HG03432 (cell line): ENCODE measurements around the gene DNAH8.
"Not testable (repeated sequence)": the region's sequence is repeated elsewhere in the genome, so short reads cannot be mapped to it uniquely, and the experiment has no call there.

ENCODE experiments used
- ATAC-seq: cut with Tn5 transposase; IDR thresholded peaks from one replicate; pipeline ENCODE4 v1.9.1; 2021; ENCODE audit warnings: mild to moderate bottlenecking, moderate library complexity; ENCODE audit not compliant: unreplicated experiment

Gene DNAH8

GRCh38 chr6:38831865-38832264 lies 116.8 kb downstream of the DNAH8 start:
- ATAC-seq: no peak

- no peak for ATAC-seq
These were observed 118.2 kb downstream of the DNAH8 start for GRCh38 chr6:38833320-38833719.

GRCh38 chr6:38836585-38836984 lies 121.5 kb downstream of the DNAH8 start:
- ATAC-seq: no peak

GRCh38 chr6:38837101-38837500 lies 122.0 kb downstream of the DNAH8 start:
- ATAC-seq: no peak

- ATAC-seq: no peak
These were observed 128.7 kb downstream of the DNAH8 start for GRCh38 chr6:38843798-38844197.

DNA sequence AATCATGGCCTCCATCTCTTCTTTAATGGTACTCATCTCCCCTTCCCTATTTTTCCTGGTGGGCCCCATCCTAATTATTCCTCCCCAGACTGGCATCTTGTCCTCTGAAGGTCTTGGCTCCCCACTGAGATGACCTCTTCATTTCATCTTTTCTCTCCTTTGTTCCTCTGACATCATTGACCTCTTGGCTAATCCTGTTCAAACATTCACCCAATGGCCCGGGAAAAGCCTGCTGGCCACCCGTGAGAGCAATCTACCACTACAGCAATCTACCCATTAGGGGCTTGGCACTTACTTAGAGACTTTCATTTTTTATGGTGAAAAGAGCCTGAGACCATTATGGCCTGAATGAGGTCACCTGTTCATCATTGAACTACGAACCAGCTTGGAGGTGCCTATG lies 130.8 kb downstream of the DNAH8 start:
- no peak for ATAC-seq

DNA sequence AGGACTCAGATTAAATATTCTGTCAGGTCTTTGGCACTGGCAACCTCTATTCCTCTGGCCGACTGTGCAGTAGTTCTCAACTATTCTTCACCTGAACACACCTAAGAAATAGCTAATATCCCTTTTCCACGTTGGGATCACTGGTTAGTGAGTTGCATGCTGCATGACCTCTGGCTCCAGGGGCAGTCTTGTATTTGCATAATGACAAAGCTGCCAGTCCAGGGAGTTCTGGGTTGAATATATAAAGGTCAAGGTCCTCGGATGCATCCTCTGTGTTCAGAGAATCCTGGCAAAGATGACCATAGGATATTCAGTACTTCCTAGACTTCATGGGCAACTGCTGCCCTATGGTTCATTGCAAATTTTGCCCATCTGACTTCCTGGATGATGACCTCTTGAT lies 131.2 kb downstream of the DNAH8 start:
- ATAC-seq: no peak

DNA sequence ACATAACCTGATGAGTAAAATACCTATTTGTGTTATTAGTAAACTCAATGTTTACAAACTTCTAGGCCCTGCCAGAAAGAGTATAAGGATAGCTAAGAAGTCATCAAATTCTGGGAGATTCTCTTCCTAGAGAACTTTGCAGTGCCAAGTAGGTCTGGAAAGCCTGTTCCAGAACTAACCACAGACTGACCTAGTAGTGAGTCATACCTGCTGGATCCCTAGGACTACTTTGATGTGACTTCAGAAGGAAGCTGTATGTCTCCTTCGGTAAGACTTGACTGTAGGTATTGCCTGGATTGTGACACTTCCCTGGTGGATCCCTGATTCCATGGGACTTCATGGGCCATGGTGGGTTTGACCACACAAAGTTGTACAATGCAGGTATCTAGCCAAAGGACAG lies 131.7 kb downstream of the DNAH8 start:
- no peak for ATAC-seq

- ATAC-seq: no peak
These were observed 132.4 kb downstream of the DNAH8 start for GRCh38 chr6:38847497-38847896.

GRCh38 chr6:38848760-38849159 lies 133.6 kb downstream of the DNAH8 start:
- no peak for ATAC-seq

DNA sequence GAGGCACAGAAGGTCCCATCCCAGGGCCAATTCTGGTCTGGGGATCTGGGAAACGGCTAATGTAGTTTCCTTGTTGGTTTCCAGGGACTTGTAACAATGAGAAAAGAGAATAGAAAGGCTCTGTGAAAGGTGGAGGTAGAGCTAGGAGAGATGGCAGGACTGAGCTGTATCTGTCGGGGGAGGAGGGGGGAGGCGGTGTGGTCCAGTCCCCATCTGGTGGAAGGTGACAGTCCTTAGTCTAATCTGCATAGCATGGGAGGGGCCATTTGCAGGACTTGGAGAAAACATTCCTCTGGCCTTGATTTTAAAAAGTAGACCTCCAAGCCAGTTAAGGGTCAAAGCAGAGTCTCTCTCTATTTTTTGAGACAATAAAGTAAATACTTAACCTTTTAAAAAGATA lies 137.1 kb downstream of the DNAH8 start:
- ATAC-seq: no peak

- ATAC-seq: no peak
These were observed 138.1 kb downstream of the DNAH8 start for GRCh38 chr6:38853236-38853635.

- no peak for ATAC-seq
These were observed 141.4 kb downstream of the DNAH8 start for GRCh38 chr6:38856492-38856891.

- ATAC-seq: no peak
These were observed 142.7 kb downstream of the DNAH8 start for GRCh38 chr6:38857815-38858214.

GRCh38 chr6:38860041-38860440 lies 144.9 kb downstream of the DNAH8 start:
- ATAC-seq: no peak

GRCh38 chr6:38861926-38862401 lies 146.9 kb downstream of the DNAH8 start:
- no peak for ATAC-seq

DNA sequence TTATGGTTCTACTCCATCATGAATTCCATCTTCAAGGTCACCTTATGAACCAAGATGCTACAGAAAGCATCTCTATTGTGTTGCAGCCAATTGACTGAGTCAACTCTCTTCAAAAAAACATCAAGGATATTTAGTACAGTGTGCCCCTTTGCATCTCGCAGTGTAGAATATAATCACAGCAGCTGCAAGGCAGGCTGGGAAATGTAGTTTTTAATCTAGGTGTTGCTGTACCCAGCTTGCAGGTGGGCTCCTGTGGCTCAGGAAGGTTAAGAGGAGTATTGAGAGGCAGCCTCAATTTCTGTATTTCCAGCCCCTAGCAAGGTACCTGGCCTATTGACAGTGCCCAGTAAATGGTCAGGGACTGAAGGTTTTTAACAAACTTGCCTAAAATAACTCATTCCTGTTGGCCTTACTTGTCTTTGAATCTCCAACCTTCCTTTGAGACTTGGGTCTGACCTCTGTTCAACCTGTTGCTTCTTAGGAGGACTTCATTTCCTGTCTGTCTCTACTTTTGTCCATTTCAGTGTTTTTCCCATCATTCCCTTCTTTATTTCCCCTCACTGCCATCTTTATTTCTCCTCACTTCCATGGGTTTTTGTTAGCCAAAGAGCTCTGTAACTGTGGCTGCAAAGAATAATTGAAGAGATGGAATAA lies 150.5 kb downstream of the DNAH8 start:
- no peak for ATAC-seq

DNA sequence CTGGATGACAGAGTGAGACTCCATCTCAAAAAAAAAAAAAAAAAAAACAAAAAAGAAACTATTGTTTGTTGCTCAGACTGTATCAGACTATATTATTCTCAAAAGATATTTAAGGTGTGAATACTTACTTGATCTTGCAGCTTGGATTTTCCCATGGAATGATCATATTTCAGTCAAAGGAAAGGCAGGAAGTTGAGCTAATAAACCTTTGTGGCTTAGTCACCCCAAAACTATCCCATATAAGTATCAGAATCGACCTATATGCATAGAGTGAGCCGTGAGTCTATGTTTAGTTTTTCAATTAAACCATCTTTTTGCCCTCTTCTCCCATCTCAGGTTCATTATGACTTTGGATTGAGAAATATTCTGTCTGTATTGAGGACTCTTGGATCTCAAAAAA lies 152.6 kb downstream of the DNAH8 start:
- ATAC-seq: no peak

DNA sequence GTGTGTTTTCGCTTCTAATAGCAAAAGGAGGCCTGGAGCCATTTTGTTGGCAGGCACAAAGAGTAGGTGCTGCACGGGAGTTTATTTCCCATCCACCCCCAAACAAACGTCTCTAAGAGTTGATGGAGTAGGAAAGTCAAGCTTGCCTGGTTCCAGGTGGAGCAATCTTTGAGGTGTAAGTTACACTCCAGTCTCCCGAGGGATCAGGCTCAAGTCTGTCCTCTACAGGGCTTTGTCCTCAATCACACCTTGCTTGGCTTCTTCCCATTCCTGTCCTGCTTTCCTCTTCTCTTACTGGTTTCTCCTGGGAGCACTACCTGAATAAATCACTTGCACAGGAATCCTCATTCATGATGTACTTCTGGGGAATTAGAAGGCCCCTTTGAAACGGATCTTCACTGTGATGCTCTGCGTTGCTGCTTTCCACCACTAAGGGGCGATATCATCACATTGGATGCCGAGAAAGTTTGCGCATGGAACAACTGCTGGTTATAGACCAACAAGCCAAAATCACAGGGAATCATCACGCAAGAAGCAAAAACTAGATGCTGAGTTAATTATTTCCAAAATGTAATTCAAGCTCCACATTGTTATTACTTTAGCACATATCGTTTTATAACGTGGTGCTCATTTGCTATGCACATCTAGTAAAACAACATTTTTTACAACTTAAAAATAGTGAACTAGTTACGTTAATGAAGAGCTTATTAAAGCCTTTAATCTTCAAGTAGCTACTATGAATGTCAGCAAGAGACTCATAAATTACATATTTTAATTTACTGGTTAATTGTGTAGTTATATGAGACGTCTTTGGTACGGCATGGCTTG lies 156.8 kb downstream of the DNAH8 start:
- ATAC-seq: no peak

GRCh38 chr6:38873001-38873400 lies 157.9 kb downstream of the DNAH8 start:
- no peak for ATAC-seq

- not testable (repeated sequence) for ATAC-seq
These were observed 158.7 kb downstream of the DNAH8 start for GRCh38 chr6:38873816-38874215.

DNA sequence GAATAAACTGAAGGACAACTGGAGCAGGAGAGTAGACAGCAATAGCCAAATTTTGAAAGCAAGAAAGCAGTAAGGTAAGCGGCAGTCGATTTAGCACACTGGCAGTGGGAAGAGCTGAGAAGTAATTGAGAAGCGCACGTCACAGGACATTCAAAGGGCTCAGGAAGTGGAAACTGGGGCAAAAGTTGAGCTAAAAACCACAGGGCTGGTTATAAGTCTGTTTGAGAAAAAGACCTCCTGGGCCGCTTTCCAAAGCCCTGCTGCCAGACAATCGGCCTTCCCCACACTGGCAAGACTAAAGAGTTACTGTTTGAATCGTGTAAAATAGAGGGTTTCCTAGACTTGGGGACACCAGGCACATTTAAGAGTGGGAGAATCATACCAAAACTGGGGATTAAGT lies 161.4 kb downstream of the DNAH8 start:
- no peak for ATAC-seq
